PC-9 (cell line): ENCODE data around the gene LDHAL6B. TPM values are rescaled to one million over a fixed set of nuclear protein-coding genes. Genes with fewer than 3 reads are reported as not detected.

Experiments used
- BruUV-seq: library from RNA; stranded (reverse); fragments of 400-500 nt; replicated peaks from 2 replicates; lab custom pipeline; 2021; lab: Mats Ljungman, UMichigan
- CTCF ChIA-PET: fragments of 300-600 bp; sonication (Branson Sonifier 250); formaldehyde crosslinking; loops from one replicate; lab custom pipeline; 2022; ENCODE audit warnings: antibody characterized with exemption; lab: Charles Lee
- POLR2A ChIA-PET: fragments of 300-600 bp; sonication (Branson Sonifier 250); formaldehyde crosslinking; loops from one replicate; lab custom pipeline; 2022; ENCODE audit warnings: antibody characterized with exemption; ENCODE audit not compliant: unreplicated experiment; lab: Charles Lee
- DNase-seq, 2 experiments: peaks; one replicate each; pipeline versions ENCODE4 v3.0.0 to v3.0.0-alpha.2; 2015 to 2022; ENCODE audit warnings: mixed read lengths in 1 of 2
- H2AFZ ChIP-seq: fragments of 200-600 bp; sonication (generic); 2 replicates; pipeline ENCODE4 v1.8.1; 2017; ENCODE audit warnings: antibody characterized with exemption
- H3F3A ChIP-seq: fragments of 200-600 bp; sonication (generic); 2 replicates; pipeline ENCODE4 v1.8.1; 2017; ENCODE audit warnings: antibody characterized with exemption, mild to moderate bottlenecking, low read depth; ENCODE audit not compliant: insufficient read depth
- H3K27ac ChIP-seq: fragments of 200-600 bp; sonication (generic); 2 replicates; pipeline ENCODE4 v1.6.1; 2016; ENCODE audit warnings: mixed run types
- H3K27me3 ChIP-seq: fragments of 200-600 bp; sonication (generic); 2 replicates; pipeline ENCODE4 v1.6.1; 2016; ENCODE audit warnings: low read depth, mixed run types; ENCODE audit not compliant: insufficient read depth
- H3K36me3 ChIP-seq: fragments of 200-600 bp; sonication (generic); 2 replicates; pipeline ENCODE4 v1.6.1; 2016; ENCODE audit warnings: low read depth, mixed run types
- H3K4me1 ChIP-seq: fragments of 200-600 bp; sonication (generic); replicated peaks from 2 replicates; pipeline ENCODE4 v1.6.1; 2016; ENCODE audit warnings: mixed run types; ENCODE audit not compliant: insufficient read depth
- H3K4me2 ChIP-seq: fragments of 200-600 bp; sonication (generic); 2 replicates; pipeline ENCODE4 v1.6.1; 2017; ENCODE audit warnings: mixed run types
- H3K4me3 ChIP-seq: fragments of 200-600 bp; sonication (generic); 2 replicates; pipeline ENCODE4 v1.6.1; 2016; ENCODE audit warnings: mixed run types
- H3K79me2 ChIP-seq: fragments of 200-600 bp; sonication (generic); 2 replicates; pipeline ENCODE4 v1.6.1; 2017; ENCODE audit warnings: low read depth, mixed run types
- H3K9me2 ChIP-seq: fragments of 200-600 bp; sonication (generic); 2 replicates; pipeline ENCODE4 v1.8.1; 2017; ENCODE audit warnings: mild to moderate bottlenecking; ENCODE audit not compliant: insufficient read depth
- H3K9me3 ChIP-seq: fragments of 200-600 bp; sonication (generic); 2 replicates; pipeline ENCODE4 v1.8.1; 2016; ENCODE audit warnings: low read depth; ENCODE audit not compliant: insufficient read depth
- H4K20me1 ChIP-seq: fragments of 200-600 bp; sonication (generic); 2 replicates; pipeline ENCODE4 v1.8.1; 2017; ENCODE audit not compliant: insufficient read depth
- EZH2 ChIP-seq: fragments of 200-600 bp; sonication (generic); IDR thresholded peaks from 2 replicates; pipeline ENCODE4 v1.8.0; 2017; ENCODE audit warnings: antibody characterized with exemption, low read depth
- intact Hi-C: fragments of 100-400 bp; cut with micrococcal nuclease; formaldehyde crosslinking; loops from one replicate; pipeline ENCODE4 v1.10.0; 2022; ENCODE audit not compliant: unreplicated experiment
- total RNA-seq: library from RNA; stranded (reverse); gene quantifications from 2 replicates; pipeline ENCODE4 v1.2.3, GENCODE V29; 2021
- TF ChIP-seq, protein P1 (sequence below): fragments of 200-600 bp; sonication (generic); conservative IDR thresholded peaks from 2 replicates; pipeline ENCODE4 v1.6.1; 2017; ENCODE audit warnings: mixed run types, antibody characterized with exemption, mild to moderate bottlenecking, moderate library complexity

Gene LDHAL6B
- total RNA-seq, 1 experiment from 2014 or later, result not detected

DNA sequence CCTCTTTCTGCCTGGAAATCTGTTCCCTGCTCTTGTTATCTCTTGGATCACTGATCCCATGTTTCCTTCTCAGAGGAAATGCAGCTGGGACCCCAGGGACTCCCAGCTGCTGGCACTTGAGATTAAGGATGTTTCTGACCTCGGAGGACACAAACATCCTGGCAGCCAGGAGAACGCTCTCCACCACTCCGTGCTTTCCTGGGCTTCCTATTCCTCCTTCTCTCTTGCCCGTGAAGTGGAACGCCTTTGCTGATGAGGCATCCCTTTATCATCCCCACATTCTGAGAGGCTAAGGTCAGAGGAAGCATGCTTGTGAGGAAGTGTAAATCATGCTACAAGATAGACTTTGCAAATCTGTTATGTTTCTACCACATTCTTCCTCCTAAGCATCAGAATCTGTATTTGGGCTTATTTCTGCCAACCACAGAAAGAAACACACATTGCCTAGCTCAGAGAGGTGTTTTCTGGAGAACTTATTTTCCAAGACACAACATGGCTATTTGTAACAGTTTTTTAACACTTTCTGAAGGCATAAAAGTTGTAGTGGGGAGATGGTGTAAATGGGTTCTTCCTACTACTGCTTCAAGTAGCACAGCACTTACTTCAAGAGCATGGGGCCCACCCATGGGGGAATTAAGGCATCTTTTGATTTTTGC lies 25.6 kb upstream of the LDHAL6B start:
- Histone ChIP-seq H3K79me2 (no peaks in the 10 kb centered on the region), H3K4me2 (no peak overlapping the region), H3K27me3 (no peaks in the 10 kb centered on the region), H4K20me1 (no peaks in the 10 kb centered on the region), H3K27ac (no peak overlapping the region), H3K4me1 (no peaks in the 10 kb centered on the region), H3K4me3 (no peak overlapping the region), H3F3A (peaks cover 12% of the 10 kb centered on the region; the same call in 1 of the 2 replicates), H3K9me2 (no peaks in the 10 kb centered on the region), H2AFZ (no peak overlapping the region), H3K9me3 (no peaks in the 10 kb centered on the region), H3K36me3 (peaks cover 9% of the 10 kb centered on the region)
- intact Hi-C loops, result no loop called here
- ChIA-PET CTCF (no interaction called here), POLR2A (no interaction called here)
- DNase-seq, result no peak
- BruUV-seq, result no TSS peak
- no peak for TF ChIP-seq EZH2
- TF ChIP-seq, protein P1, sequence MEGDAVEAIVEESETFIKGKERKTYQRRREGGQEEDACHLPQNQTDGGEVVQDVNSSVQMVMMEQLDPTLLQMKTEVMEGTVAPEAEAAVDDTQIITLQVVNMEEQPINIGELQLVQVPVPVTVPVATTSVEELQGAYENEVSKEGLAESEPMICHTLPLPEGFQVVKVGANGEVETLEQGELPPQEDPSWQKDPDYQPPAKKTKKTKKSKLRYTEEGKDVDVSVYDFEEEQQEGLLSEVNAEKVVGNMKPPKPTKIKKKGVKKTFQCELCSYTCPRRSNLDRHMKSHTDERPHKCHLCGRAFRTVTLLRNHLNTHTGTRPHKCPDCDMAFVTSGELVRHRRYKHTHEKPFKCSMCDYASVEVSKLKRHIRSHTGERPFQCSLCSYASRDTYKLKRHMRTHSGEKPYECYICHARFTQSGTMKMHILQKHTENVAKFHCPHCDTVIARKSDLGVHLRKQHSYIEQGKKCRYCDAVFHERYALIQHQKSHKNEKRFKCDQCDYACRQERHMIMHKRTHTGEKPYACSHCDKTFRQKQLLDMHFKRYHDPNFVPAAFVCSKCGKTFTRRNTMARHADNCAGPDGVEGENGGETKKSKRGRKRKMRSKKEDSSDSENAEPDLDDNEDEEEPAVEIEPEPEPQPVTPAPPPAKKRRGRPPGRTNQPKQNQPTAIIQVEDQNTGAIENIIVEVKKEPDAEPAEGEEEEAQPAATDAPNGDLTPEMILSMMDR, result no peak

DNA sequence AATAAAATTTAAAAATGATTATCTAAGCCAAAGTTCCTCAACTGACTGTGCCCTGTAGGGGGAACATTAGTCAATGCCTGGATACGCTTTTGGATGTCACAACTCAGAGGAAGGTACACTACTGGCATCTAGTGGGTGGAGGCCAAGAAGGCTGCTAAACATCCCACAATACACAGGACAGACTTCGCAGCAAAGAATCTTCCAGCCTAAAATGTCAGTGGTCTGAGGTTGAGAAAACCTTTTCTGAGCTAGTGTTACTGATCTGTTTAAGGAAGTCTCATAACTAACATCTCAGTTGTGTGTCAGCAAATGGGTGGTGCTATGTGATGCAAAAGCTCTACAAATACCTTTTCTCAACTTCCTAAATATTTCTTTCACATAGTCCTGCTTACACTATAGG lies 20.9 kb upstream of the LDHAL6B start:
- Histone ChIP-seq H3K79me2 (peaks cover 5% of the 10 kb centered on the region; the same call in 1 of the 2 replicates), H3K4me2 (no peak overlapping the region), H3K27me3 (no peaks in the 10 kb centered on the region), H2AFZ (no peak overlapping the region), H3K9me3 (no peaks in the 10 kb centered on the region), H4K20me1 (no peaks in the 10 kb centered on the region), H3K36me3 (peaks cover 32% of the 10 kb centered on the region), H3K27ac (no peak overlapping the region), H3K4me3 (no peak overlapping the region), H3K4me1 (peaks cover 5% of the 10 kb centered on the region), H3K9me2 (no peaks in the 10 kb centered on the region), H3F3A (peaks cover 4% of the 10 kb centered on the region; the same call in 1 of the 2 replicates)
- TF ChIP-seq, protein P1, result no peak
- TF ChIP-seq EZH2, result no peak
- intact Hi-C loops, result no loop called here
- BruUV-seq, result no TSS peak
- no peak for DNase-seq
- POLR2A ChIA-PET, result no interaction called here
- CTCF ChIA-PET, result no interaction called here

DNA sequence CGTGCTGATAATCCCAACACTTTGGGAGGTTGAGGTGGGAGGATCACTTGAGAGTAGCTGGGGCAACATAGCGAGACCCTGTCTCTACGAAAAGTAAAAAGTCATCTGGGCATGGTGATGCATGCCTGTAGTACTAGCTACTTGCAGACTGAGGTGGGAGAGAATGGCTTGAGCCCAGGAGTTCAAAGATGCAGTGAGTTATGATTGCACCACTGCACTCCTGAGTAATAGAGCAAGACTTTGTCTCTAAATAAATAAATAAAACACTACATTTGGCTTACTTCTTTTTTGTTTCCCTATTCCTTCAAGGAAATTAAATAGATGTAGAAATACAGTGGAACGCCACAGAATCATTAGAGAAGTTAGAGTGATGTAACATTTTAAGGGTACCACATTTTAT lies 20.1 kb upstream of the LDHAL6B start:
- CTCF ChIA-PET, result interaction anchor here (0.5 kb wide), 1 partner anchor 16 kb away, joined by 8 read pairs; no protein-coding TSS in a partner anchor
- DNase-seq, result no peak
- TF ChIP-seq, protein P1, result no peak
- Histone ChIP-seq H3F3A (peaks cover 12% of the 10 kb centered on the region; the same call in 1 of the 2 replicates), H3K4me1 (peaks cover 13% of the 10 kb centered on the region), H3K9me2 (no peaks in the 10 kb centered on the region), H4K20me1 (no peaks in the 10 kb centered on the region), H3K4me3 (no peak overlapping the region), H3K79me2 (peaks cover 8% of the 10 kb centered on the region; the same call in 1 of the 2 replicates), H3K4me2 (no peak overlapping the region), H2AFZ (no peak overlapping the region), H3K27me3 (no peaks in the 10 kb centered on the region), H3K27ac (no peak overlapping the region), H3K36me3 (peaks cover 32% of the 10 kb centered on the region), H3K9me3 (no peaks in the 10 kb centered on the region)
- no TSS peak for BruUV-seq
- intact Hi-C loops, result no loop called here
- POLR2A ChIA-PET, result no interaction called here
